T-cell (primary cell): ENCODE measurements around the gene PEMT. TPM values are rescaled to one million over a fixed set of nuclear protein-coding genes. Genes with fewer than 3 reads are reported as not detected.

Source experiments
- ATAC-seq, 4 experiments: fragments of 200-7000 bp in 3 of 4; fragments of 150-1000 bp in 1 of 4; cut with Tn5 transposase; replicated peaks in 1 of 4; 1 replicate in 3 of 4; 2 replicates in 1 of 4; pipeline ENCODE4 v1.10.0; 2021; ENCODE audit warnings: moderate library complexity in 3 of 4, mild to moderate bottlenecking in 2 of 4, moderate number of reproducible peaks in 1 of 4
- CTCF ChIA-PET, 2 donors: fragments of 300-600 bp; sonication (Branson Sonifier 250); formaldehyde crosslinking; loops; one replicate each; lab custom pipeline; 2022; ENCODE audit warnings: antibody characterized with exemption in 2 of 2; lab: Charles Lee
- POLR2A ChIA-PET, 2 donors: fragments of 300-600 bp; sonication (Branson Sonifier 250); formaldehyde crosslinking; loops; one replicate each; lab custom pipeline; 2022; ENCODE audit warnings: antibody characterized with exemption in 2 of 2; lab: Charles Lee
- DNase-seq, 35 experiments: peaks; one replicate each; pipeline versions ENCODE4 v3.0.0 to v3.0.0-alpha.2; 2013 to 2023
- H3K27ac ChIP-seq: one replicate; pipeline ENCODE4 v1.5.1; 2013; ENCODE audit warnings: low read length
- H3K27me3 ChIP-seq, 2 experiments: replicated peaks in 1 of 2; 1 replicate in 1 of 2; 2 replicates in 1 of 2; pipeline versions ENCODE4 v1.6.1 to v1.7.0; 2013; ENCODE audit warnings: low read length in 1 of 2, mixed read lengths in 1 of 2; ENCODE audit not compliant: control insufficient read depth in 2 of 2, insufficient read depth in 2 of 2; ENCODE audit errors: extremely low read depth in 1 of 2
- H3K36me3 ChIP-seq, 2 donors: 1 replicate in 1 of 2; 2 replicates in 1 of 2; pipeline versions ENCODE4 v1.6.1 to v1.7.0; 2013; ENCODE audit warnings: low read length in 1 of 2; ENCODE audit not compliant: control insufficient read depth in 2 of 2, insufficient read depth in 1 of 2; ENCODE audit errors: extremely low read depth in 1 of 2
- H3K4me1 ChIP-seq, 2 experiments: 1 replicate in 1 of 2; 2 replicates in 1 of 2; pipeline versions ENCODE4 v1.6.1 to v1.7.0; 2013; ENCODE audit warnings: low read length in 2 of 2, mixed read lengths in 1 of 2; ENCODE audit not compliant: insufficient read depth in 2 of 2, control insufficient read depth in 1 of 2; ENCODE audit errors: extremely low read depth in 1 of 2
- H3K4me3 ChIP-seq, 2 donors: 1 replicate in 1 of 2; 2 replicates in 1 of 2; pipeline versions ENCODE4 v1.5.1 to v1.7.0; 2013; ENCODE audit warnings: mild to moderate bottlenecking in 2 of 2, low read length in 1 of 2, moderate library complexity in 1 of 2; ENCODE audit not compliant: control insufficient read depth in 1 of 2; ENCODE audit errors: extremely low read depth in 1 of 2
- H3K9me3 ChIP-seq: 2 replicates; pipeline ENCODE4 v1.7.0; 2013
- H3K27ac Mint-ChIP-seq, 2 donors: one replicate each; pipeline ENCODE4 v1.8.0; 2020 to 2021; ENCODE audit warnings: mild to moderate bottlenecking in 2 of 2, mixed read lengths in 2 of 2
- H3K27me3 Mint-ChIP-seq, 2 donors: one replicate each; pipeline ENCODE4 v1.8.0; 2021 to 2022; ENCODE audit warnings: mixed read lengths in 2 of 2
- H3K36me3 Mint-ChIP-seq: one replicate; pipeline ENCODE4 v1.8.0; 2021; ENCODE audit warnings: mixed read lengths
- H3K4me1 Mint-ChIP-seq, 3 donors: one replicate each; pipeline ENCODE4 v1.8.0; 2020 to 2022; ENCODE audit warnings: mixed read lengths in 3 of 3, mild to moderate bottlenecking in 1 of 3
- H3K4me3 Mint-ChIP-seq, 3 donors: one replicate each; pipeline ENCODE4 v1.8.0; 2020 to 2022; ENCODE audit warnings: mild to moderate bottlenecking in 3 of 3, mixed read lengths in 3 of 3, moderate library complexity in 3 of 3
- H3K9me3 Mint-ChIP-seq, 3 donors: one replicate each; pipeline ENCODE4 v1.8.0; 2020 to 2022; ENCODE audit warnings: mixed read lengths in 3 of 3
- WGBS: methylation state at CpG from one replicate; pipeline ENCODE4 v1.1.5; 2013; ENCODE audit warnings: missing lambda C conversion rate; ENCODE audit not compliant: insufficient coverage; 5-methylcytosine and 5-hydroxymethylcytosine counted together
- total RNA-seq, 35 experiments: library from RNA in 6 of 35; stranded (reverse) in 6 of 35; fragments of 120-200 nt in 1 of 35; gene quantifications; one replicate each; pipeline versions ENCODE4 v1.2.1 to v1.2.4 and lab custom pipeline; 2013 to 2026

The PEMT gene
- total RNA-seq, 5 donors from 2014 or later (not counting 1 experiment from before 2014, with no cell fraction given) = 13.3 to 25.8 (median 14.6) TPM

GRCh38 chr17:17506893-17507464 is 84.5 kb downstream of the PEMT start:
- Mint-ChIP-seq H3K27me3 (peaks cover 0 to 5% of the 10 kb centered on the region in 2 donors), H3K4me3 (no peak overlapping the region), H3K4me1 (no peaks in the 10 kb centered on the region), H3K9me3 (no peaks in the 10 kb centered on the region), H3K36me3 (no peaks in the 10 kb centered on the region), H3K27ac (no peak overlapping the region)
- ChIA-PET CTCF (no interaction called here), POLR2A (no interaction called here)
- Histone ChIP-seq H3K9me3 (no peaks in the 10 kb centered on the region), H3K4me3 (no peak overlapping the region), H3K27ac (no peak overlapping the region), H3K27me3 (peaks cover 0 to 2% of the 10 kb centered on the region in 2 experiments), H3K4me1 (no peaks in the 10 kb centered on the region), H3K36me3 (no peaks in the 10 kb centered on the region)
- WGBS = 64% methylated on average over 9 of the region's 17 CpGs
- ATAC-seq (peak in 1 of 4 experiments; percentile 13), DNase-seq (no peak)

GRCh38 chr17:17506181-17506741 is 85.2 kb downstream of the PEMT start:
- no peaks in the 10 kb centered on the region for H3K36me3 Mint-ChIP-seq
- no peak overlapping the region for H3K27ac Mint-ChIP-seq
- no peaks in the 10 kb centered on the region for H3K4me1 Mint-ChIP-seq
- H3K4me1 ChIP-seq = no peaks in the 10 kb centered on the region
- H3K4me3 ChIP-seq = no peak overlapping the region
- H3K9me3 ChIP-seq = no peaks in the 10 kb centered on the region
- CTCF ChIA-PET = no interaction called here
- no peaks in the 10 kb centered on the region for H3K36me3 ChIP-seq
- H3K27me3 ChIP-seq = peaks cover 0 to 4% of the 10 kb centered on the region in 2 experiments
- ATAC-seq = no peak
- no peaks in the 10 kb centered on the region for H3K9me3 Mint-ChIP-seq
- no peak for DNase-seq
- no peak overlapping the region for H3K27ac ChIP-seq
- POLR2A ChIA-PET = no interaction called here
- no peak overlapping the region for H3K4me3 Mint-ChIP-seq
- WGBS = 85% methylated on average over 22 of the region's 22 CpGs
- H3K27me3 Mint-ChIP-seq = peaks cover 0 to 5% of the 10 kb centered on the region in 2 donors

- no peak overlapping the region for H3K4me3 ChIP-seq
Measured at GRCh38 chr17:17505610-17506171, 85.8 kb downstream of the PEMT start.

GRCh38 chr17:17505151-17505550 is 86.4 kb downstream of the PEMT start:
- Histone ChIP-seq H3K27ac (no peak overlapping the region), H3K36me3 (no peaks in the 10 kb centered on the region), H3K27me3 (peaks cover 0 to 8% of the 10 kb centered on the region in 2 experiments), H3K4me1 (no peaks in the 10 kb centered on the region), H3K9me3 (no peaks in the 10 kb centered on the region), H3K4me3 (no peak overlapping the region)
- no peaks in the 10 kb centered on the region for H3K9me3 Mint-ChIP-seq
- H3K4me1 Mint-ChIP-seq = no peaks in the 10 kb centered on the region
- ATAC-seq = no peak
- DNase-seq = no peak
- no peak overlapping the region for H3K27ac Mint-ChIP-seq
- H3K4me3 Mint-ChIP-seq = no peak overlapping the region
- 83% methylated on average over 1 of the region's 5 CpGs for WGBS
- POLR2A ChIA-PET = no interaction called here
- H3K27me3 Mint-ChIP-seq = peaks cover 0 to 7% of the 10 kb centered on the region in 2 donors
- CTCF ChIA-PET = interaction anchor here in 1 of 2 donors (0.6 kb wide), 1 partner anchor 1434 kb away, joined by 8 read pairs; no protein-coding TSS in a partner anchor
- H3K36me3 Mint-ChIP-seq = no peaks in the 10 kb centered on the region

More at GRCh38 chr17:17505610-17506171, 85.8 kb downstream of the PEMT start:
- H3K4me1 ChIP-seq = no peaks in the 10 kb centered on the region
- H3K36me3 ChIP-seq = no peaks in the 10 kb centered on the region
- POLR2A ChIA-PET = no interaction called here
- Mint-ChIP-seq H3K4me3 (no peak overlapping the region), H3K9me3 (no peaks in the 10 kb centered on the region), H3K27me3 (peaks cover 0 to 5% of the 10 kb centered on the region in 2 donors), H3K36me3 (no peaks in the 10 kb centered on the region), H3K4me1 (no peaks in the 10 kb centered on the region), H3K27ac (no peak overlapping the region)
- CTCF ChIA-PET = interaction anchor here in 1 of 2 donors (0.6 kb wide), 1 partner anchor 1434 kb away, joined by 8 read pairs; no protein-coding TSS in a partner anchor
- H3K27ac ChIP-seq = no peak overlapping the region
- WGBS = 95% methylated on average over 19 of the region's 22 CpGs
- no peak for ATAC-seq
- peaks cover 0 to 6% of the 10 kb centered on the region in 2 experiments for H3K27me3 ChIP-seq
- DNase-seq = no peak
- no peaks in the 10 kb centered on the region for H3K9me3 ChIP-seq

- 90% methylated on average over 11 of the region's 20 CpGs for WGBS
- H3K4me1 Mint-ChIP-seq = no peaks in the 10 kb centered on the region
Measured at GRCh38 chr17:17504341-17505140, 87.0 kb downstream of the PEMT start.

GRCh38 chr17:17503566-17504130 is 87.9 kb downstream of the PEMT start:
- ChIA-PET CTCF (no interaction called here), POLR2A (no interaction called here)
- Mint-ChIP-seq H3K27me3 (peaks cover 0 to 7% of the 10 kb centered on the region in 2 donors), H3K27ac (no peak overlapping the region), H3K4me3 (no peak overlapping the region), H3K9me3 (no peaks in the 10 kb centered on the region), H3K4me1 (no peaks in the 10 kb centered on the region), H3K36me3 (no peaks in the 10 kb centered on the region)
- no peak for DNase-seq
- H3K4me3 ChIP-seq = no peak overlapping the region
- no peaks in the 10 kb centered on the region for H3K4me1 ChIP-seq
- WGBS = 79% methylated on average over 3 of the region's 7 CpGs
- H3K9me3 ChIP-seq = no peaks in the 10 kb centered on the region
- no peaks in the 10 kb centered on the region for H3K36me3 ChIP-seq
- H3K27me3 ChIP-seq = peaks cover 0 to 21% of the 10 kb centered on the region in 2 experiments
- ATAC-seq = no peak
- no peak overlapping the region for H3K27ac ChIP-seq

More at GRCh38 chr17:17504341-17505140, 87.0 kb downstream of the PEMT start:
- ATAC-seq (no peak), DNase-seq (no peak)
- H3K27ac ChIP-seq = no peak overlapping the region
- H3K27me3 ChIP-seq = peaks cover 0 to 14% of the 10 kb centered on the region in 2 experiments
- no peaks in the 10 kb centered on the region for H3K4me1 ChIP-seq
- no peaks in the 10 kb centered on the region for H3K36me3 ChIP-seq
- H3K4me3 ChIP-seq = no peak overlapping the region
- peaks cover 0 to 7% of the 10 kb centered on the region in 2 donors for H3K27me3 Mint-ChIP-seq
- no peaks in the 10 kb centered on the region for H3K9me3 ChIP-seq
- POLR2A ChIA-PET = no interaction called here
- H3K9me3 Mint-ChIP-seq = no peaks in the 10 kb centered on the region
- no peak overlapping the region for H3K4me3 Mint-ChIP-seq
- CTCF ChIA-PET = no interaction called here
- H3K27ac Mint-ChIP-seq = no peak overlapping the region
- H3K36me3 Mint-ChIP-seq = no peaks in the 10 kb centered on the region
